ENCODE measurements around the gene TOMM5.

Gene TOMM5

DNA sequence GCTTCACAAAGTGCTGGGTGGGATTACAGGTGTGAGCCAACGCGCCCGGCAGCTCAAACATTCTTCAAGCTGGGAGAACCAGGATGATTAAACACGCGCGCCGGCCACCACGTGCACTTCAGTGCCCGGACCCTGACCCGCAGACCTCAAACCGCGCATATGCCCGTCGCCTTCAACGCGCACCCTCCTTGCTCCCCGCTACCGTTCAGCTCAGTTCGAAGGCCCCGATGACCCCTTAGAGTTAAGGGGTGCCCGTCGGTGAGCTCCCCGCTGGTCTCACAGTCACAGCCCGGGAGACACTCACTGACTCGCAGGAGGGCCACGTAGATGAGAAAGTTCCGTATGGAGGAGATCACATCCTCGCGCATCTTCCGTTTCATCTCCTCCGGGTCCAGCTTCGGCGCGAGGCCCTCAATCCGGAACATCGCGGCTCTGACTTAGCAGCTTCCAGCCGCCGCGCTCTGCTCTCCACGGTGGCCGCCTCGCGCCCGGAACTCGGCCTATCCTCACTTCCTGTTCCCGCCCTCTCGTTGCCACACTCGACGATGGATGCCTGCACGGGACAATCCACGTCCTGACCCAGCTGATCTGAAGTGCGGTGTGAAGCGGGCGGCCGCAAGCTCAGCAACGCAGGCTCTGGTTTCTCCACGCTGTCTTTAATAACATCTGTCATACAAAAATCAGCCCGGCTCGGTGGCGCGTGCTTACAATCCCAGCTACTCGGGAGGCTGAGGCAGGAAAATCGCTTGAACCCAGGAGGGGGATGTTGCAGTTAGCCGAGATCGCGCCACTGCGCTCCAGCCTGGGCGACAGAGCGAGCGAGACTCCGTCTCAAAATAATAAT, at the start of gene TOMM5:
TSS of gene TOMM5 (minus strand) at position 490 of the 844 bp plus-strand sequence. CDS start at position 425, 65 bp downstream.
- peak; percentile 84 for DNase-seq

- DNase-seq, result no peak
Measured at GRCh38 chr9:37641331-37641730, 48.9 kb upstream of the TOMM5 start.

- no peak for DNase-seq
Measured at GRCh38 chr9:37640246-37640645, 47.8 kb upstream of the TOMM5 start.

GRCh38 chr9:37639841-37640240, 47.4 kb upstream of the TOMM5 start:
- no peak for DNase-seq

GRCh38 chr9:37639109-37639762, 46.8 kb upstream of the TOMM5 start:
- no peak for DNase-seq

DNA sequence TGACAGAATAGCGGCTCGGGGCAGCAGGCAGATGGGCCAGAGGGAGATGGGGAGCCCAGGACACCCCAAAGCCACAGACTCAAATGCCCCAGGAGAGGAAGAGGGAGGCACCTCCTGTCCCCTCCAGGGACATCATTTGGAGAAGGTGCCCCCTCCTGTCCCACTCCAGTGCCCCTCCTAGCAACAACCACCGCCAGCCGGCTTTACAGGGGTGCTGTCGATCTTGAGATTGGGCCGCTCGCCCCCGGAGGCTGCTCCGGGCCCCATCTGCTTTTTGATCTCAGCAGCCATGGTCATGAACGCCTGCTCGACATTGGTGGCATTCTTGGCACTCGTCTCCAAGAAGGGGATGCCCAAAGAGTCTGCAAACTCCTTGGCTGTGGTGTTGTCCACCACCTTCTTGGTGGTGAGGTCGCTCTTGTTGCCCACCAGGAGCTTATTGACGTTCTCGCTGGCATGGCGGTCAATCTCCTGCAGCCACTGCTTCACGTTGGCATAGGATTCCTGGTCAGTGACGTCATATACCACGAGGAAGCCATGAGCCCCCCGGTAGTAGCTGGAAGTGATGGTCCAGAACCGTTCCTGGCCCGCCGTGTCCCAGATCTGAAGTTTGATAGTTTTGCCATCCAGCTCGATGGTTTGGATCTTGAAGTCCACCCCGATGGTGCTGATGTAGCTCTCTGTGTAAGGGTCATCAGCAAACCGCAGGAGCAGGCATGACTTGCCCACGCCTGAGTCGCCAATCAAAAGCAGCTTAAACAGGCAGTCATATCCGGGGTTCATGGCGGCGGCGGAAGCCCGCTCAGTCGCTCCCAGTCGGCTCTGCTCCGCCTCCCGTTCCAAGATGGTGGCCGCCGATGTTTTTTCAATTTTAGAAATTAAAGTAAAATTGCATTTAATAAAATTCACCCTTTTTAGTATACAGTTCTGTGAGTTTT, 44.4 kb upstream of the TOMM5 start:
- no peak for DNase-seq

DNA sequence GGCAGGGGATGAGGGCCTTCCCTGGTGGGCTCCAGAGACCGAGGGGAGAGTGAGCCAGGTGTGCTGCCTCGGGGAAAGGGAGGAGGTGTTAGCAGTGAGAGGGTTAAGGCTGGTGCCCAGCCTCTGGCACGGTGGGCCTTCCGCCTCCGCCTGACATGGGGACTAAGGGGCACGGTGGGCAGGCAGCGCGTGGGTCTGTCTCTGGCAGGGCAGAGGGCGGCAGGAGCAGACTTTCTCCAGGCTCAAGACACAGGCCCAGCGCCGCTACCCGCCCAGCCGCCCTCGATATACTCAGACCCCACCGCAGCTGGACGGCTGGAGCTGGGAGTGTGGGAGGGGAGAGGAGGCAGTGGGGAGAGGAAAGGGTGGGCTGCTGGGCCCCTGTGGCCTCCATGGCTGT, 43.4 kb upstream of the TOMM5 start:
- DNase-seq, result no peak

DNA sequence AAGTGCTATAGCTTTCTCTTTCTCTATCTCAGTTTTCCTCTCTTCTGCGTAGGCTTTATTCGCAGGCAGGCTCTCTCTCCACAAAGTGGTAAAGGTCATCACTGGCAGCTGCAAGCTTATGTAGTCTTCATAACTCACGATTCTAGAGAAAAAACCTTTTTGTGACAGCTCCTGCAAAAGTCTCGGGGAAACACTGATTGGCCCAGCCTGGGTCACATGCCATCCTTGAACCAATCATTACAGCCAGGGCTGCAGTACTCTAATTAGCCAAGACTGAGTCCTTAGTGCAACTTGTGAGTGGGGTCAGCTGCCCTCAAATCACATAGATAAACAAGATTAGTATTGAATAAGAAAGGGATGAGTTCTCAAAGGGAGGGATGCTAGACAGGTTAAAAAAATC, 40.1 kb upstream of the TOMM5 start:
- DNase-seq, result no peak

GRCh38 chr9:37626708-37627292, 34.4 kb upstream of the TOMM5 start:
- no peak for DNase-seq

- no peak for DNase-seq
Measured at GRCh38 chr9:37625758-37626147, 33.4 kb upstream of the TOMM5 start.

DNA sequence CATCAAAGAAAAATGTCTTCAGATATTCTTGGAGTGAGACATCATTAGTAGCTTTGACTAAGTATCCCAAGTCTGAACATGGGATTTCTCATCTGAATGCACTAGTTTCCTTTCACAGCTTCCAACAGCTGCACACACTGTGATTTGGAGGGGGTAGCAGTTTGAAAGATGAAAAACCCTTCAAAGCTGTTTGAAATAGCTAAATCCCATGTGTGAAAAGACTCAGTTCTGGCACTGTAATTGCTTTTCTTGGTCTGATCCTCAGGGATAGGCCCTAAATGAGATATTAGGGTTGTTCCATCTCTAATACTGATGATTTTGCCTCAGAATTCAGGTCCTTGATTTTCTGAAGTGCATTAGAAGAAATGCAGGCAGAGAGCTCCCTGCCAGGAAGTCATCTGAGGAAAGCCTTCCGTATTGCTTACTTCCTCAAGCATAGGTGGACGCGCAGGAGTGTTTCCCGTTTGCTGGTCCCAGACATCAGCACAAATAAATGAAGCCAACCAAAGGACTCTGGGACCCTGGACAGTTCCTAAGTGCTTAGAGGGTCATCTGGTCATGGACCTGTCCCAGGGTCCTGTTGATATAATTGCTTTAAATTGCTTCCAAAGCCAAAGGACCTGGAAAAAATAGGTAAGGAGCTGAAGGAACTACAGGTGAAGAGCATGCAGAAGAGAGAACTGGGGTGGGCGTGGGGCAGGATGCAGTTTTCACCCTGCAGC, 32.8 kb upstream of the TOMM5 start:
- no peak for DNase-seq

DNA sequence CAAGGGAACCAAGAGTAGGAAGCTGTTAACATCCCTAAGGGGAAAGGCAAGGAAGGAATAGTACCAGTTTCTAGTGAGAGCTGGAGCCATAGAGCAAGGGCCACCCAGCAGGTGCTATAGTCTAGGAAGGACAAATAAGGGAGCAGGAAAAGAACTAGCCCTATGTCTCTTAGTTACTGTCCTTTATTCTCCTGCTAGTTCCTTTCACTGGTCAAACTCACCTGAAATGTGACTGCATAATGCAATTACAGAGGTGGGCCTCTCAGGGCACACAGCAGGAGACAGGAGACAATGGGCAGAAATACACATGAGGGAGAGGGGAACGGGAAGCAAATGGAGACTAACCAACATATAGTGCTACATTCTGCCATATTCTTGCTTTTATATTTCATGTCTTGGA, 31.7 kb upstream of the TOMM5 start:
- DNase-seq, result no peak

GRCh38 chr9:37623267-37623666, 30.9 kb upstream of the TOMM5 start:
- DNase-seq, result no peak

- DNase-seq, result no peak
Measured at GRCh38 chr9:37622462-37622861, 30.1 kb upstream of the TOMM5 start.

GRCh38 chr9:37621273-37622121, 29.1 kb upstream of the TOMM5 start:
- no peak for DNase-seq

DNA sequence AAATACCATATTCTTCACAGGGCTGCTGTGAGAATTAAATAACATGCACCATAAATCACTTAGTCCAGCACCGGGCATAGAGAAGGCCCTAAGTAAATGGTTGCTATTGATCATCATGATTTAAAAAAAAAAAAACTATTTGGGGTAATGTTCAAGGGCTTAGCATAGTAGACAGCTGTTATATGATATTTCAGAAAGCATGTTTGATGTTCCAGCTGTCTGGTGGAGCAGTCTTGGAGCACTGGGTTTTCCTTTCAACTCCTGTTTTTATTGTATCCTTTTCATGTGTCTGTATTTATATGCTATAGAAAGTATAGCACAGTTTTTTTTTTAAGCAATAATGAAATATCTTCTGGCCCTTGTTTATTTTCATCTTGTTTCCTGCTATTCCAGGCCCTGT, 28.0 kb upstream of the TOMM5 start:
- DNase-seq, result no peak

GRCh38 chr9:37619806-37620205, 27.4 kb upstream of the TOMM5 start:
- DNase-seq, result no peak

- no peak for DNase-seq
Measured at GRCh38 chr9:37618817-37619216, 26.4 kb upstream of the TOMM5 start.

GRCh38 chr9:37617832-37618231, 25.4 kb upstream of the TOMM5 start:
- DNase-seq, result no peak

- DNase-seq, result no peak
Measured at GRCh38 chr9:37617161-37617560, 24.8 kb upstream of the TOMM5 start.

GRCh38 chr9:37611961-37612360, 19.6 kb upstream of the TOMM5 start:
- no peak for DNase-seq

Measured in activated CD4-positive, alpha-beta T cell treated with anti-CD3 and anti-CD28 coated beads for 1 hour (primary cell).